Suprapubic skin (tissue), 4 donors: ENCODE data around the gene CEL. TPM values are rescaled to one million over a fixed set of nuclear protein-coding genes. Genes with fewer than 3 reads are reported as not detected.
"Not testable (repeated sequence)": the region's sequence is repeated elsewhere in the genome, so short reads cannot be mapped to it uniquely, and the experiment has no call there.

Experiments
- DNase-seq, 2 donors: peaks; one replicate each; pipeline ENCODE4 v3.0.0-alpha.2; 2019; ENCODE audit warnings: low spot score in 2 of 2
- H3K27ac ChIP-seq: fragments of 200-600 bp; sonication (generic); one replicate; pipeline ENCODE4 v1.5.1; 2019
- H3K27me3 ChIP-seq: fragments of 200-600 bp; sonication (generic); one replicate; pipeline ENCODE4 v1.5.1; 2019
- H3K36me3 ChIP-seq: fragments of 200-600 bp; sonication (generic); one replicate; pipeline ENCODE4 v1.5.1; 2019
- H3K4me1 ChIP-seq: fragments of 200-600 bp; sonication (generic); one replicate; pipeline ENCODE4 v1.5.1; 2019
- H3K4me3 ChIP-seq: fragments of 200-600 bp; sonication (generic); one replicate; pipeline ENCODE4 v1.5.1; 2019; ENCODE audit warnings: mild to moderate bottlenecking
- H3K9me3 ChIP-seq: fragments of 200-600 bp; sonication (generic); one replicate; pipeline ENCODE4 v1.5.1; 2019
- CTCF ChIP-seq, 2 donors: fragments of 200-600 bp in 1 of 2; fragments of 450-650 bp in 1 of 2; sonication (generic) in 1 of 2; IDR thresholded peaks; one replicate each; pipeline ENCODE4 v1.5.1; 2016 to 2019; ENCODE audit warnings: antibody characterized with exemption in 2 of 2, mild to moderate bottlenecking in 1 of 2, moderate library complexity in 1 of 2
- EP300 ChIP-seq: sonication (generic); formaldehyde crosslinking; IDR thresholded peaks from one replicate; pipeline ENCODE4 v1.6.1; 2017; ENCODE audit warnings: antibody characterized with exemption
- POLR2A ChIP-seq, 2 donors: fragments of 450-650 bp; IDR thresholded peaks; one replicate each; pipeline ENCODE4 v1.6.1; 2017; ENCODE audit warnings: antibody characterized with exemption in 2 of 2, mild to moderate bottlenecking in 2 of 2, moderate library complexity in 2 of 2
- POLR2AphosphoS5 ChIP-seq, 3 donors: sonication (generic); formaldehyde crosslinking; IDR thresholded peaks; one replicate each; pipeline ENCODE4 v1.6.1; 2017; ENCODE audit warnings: antibody characterized with exemption in 3 of 3
- WGBS: methylation state at CpG from one replicate; pipeline ENCODE4 v1.1.5; 2018; 5-methylcytosine and 5-hydroxymethylcytosine counted together
- total RNA-seq, 4 donors: library from RNA; depleted of rRNA; stranded (reverse); fragments of >200 nt; gene quantifications; one replicate each; pipeline ENCODE4 v1.1.0, GENCODE V29; 2016

The CEL gene
- total RNA-seq, 4 donors from 2014 or later = 5.2 to 10.7 (median 5.9) TPM

- Histone ChIP-seq H3K27me3 (no peaks in the 10 kb centered on the region), H3K4me3 (no peak overlapping the region), H3K9me3 (no peaks in the 10 kb centered on the region), H3K4me1 (no peaks in the 10 kb centered on the region), H3K27ac (no peak overlapping the region), H3K36me3 (no peaks in the 10 kb centered on the region)
- DNase-seq = no peak
- no peak for TF ChIP-seq POLR2A (IDR thresholded peaks at IDR 0.05)
- no peak for TF ChIP-seq CTCF (IDR thresholded peaks at IDR 0.05)
- no peak for TF ChIP-seq EP300
- TF ChIP-seq POLR2AphosphoS5 (IDR thresholded peaks at IDR 0.05) = no peak
- WGBS = 68% methylated on average over 4 of the region's 4 CpGs
Observed at GRCh38 chr9:133075925-133076630, 14.3 kb downstream of the CEL start.

DNA sequence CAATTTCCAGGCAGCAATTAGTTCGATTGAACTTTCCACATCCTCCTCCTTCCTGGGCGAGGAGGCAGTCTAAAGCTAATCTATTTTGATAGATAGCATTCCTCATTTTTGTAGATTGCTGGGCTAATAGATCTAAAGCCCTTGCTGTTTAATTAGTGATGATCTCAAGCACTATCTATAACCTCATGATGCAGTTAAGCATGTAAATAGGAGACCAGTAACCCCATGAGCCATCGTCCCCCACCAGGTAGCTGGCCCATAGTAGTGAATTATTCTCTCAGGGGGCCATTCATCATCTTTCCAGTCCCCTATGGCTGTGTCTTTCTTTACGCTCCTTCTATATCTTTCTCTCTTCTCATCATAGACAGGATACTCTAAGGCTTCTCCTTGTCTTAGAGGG is 14.9 kb downstream of the CEL start:
- TF ChIP-seq POLR2A (IDR thresholded peaks at IDR 0.05) = no peak
- TF ChIP-seq EP300 = no peak
- TF ChIP-seq CTCF (IDR thresholded peaks at IDR 0.05) = no peak
- no peak for TF ChIP-seq POLR2AphosphoS5 (IDR thresholded peaks at IDR 0.05)
- no peaks in the 10 kb centered on the region for H3K9me3 ChIP-seq
- H3K36me3 ChIP-seq = no peaks in the 10 kb centered on the region
- no peak overlapping the region for H3K4me3 ChIP-seq
- no peaks in the 10 kb centered on the region for H3K4me1 ChIP-seq
- WGBS = 92% methylated on average over 4 of the region's 4 CpGs
- DNase-seq = no peak
- no peak overlapping the region for H3K27ac ChIP-seq
- no peaks in the 10 kb centered on the region for H3K27me3 ChIP-seq

DNA sequence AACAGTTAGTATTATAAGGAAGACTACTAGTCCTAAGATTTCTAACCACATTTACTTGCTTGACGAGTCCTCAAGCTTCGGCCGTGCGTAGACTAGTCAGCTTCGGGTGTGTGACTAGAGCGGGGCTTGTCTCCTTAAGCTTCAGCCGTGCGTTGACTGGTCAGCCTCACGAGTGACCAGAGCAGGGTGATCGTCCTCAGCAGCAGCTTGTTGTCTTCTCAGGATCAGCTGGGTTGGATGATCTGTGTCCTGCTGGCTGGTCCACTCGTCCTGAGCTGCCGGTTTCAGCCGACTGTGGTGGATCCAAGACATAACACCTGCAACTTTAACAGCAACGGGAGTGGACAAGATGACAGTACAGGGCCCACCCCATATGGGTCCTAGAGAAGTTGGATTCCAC is 16.7 kb downstream of the CEL start:
- DNase-seq = no peak
- Histone ChIP-seq H3K36me3 (no peaks in the 10 kb centered on the region), H3K27me3 (no peaks in the 10 kb centered on the region), H3K4me1 (no peaks in the 10 kb centered on the region), H3K9me3 (no peaks in the 10 kb centered on the region), H3K4me3 (no peak overlapping the region), H3K27ac (no peak overlapping the region)
- 93% methylated on average over 14 of the region's 14 CpGs for WGBS
- TF ChIP-seq POLR2A (IDR thresholded peaks at IDR 0.05) (no peak), CTCF (IDR thresholded peaks at IDR 0.05) (no peak), EP300 (no peak), POLR2AphosphoS5 (IDR thresholded peaks at IDR 0.05) (no peak)

- DNase-seq = no peak
- Histone ChIP-seq H3K4me3 (no peak overlapping the region), H3K27me3 (no peaks in the 10 kb centered on the region), H3K27ac (no peak overlapping the region), H3K9me3 (no peaks in the 10 kb centered on the region), H3K36me3 (no peaks in the 10 kb centered on the region), H3K4me1 (no peaks in the 10 kb centered on the region)
- WGBS = 75% methylated on average over 7 of the region's 7 CpGs
- TF ChIP-seq CTCF (IDR thresholded peaks at IDR 0.05) (no peak), EP300 (no peak), POLR2AphosphoS5 (IDR thresholded peaks at IDR 0.05) (no peak), POLR2A (IDR thresholded peaks at IDR 0.05) (no peak)
Observed at GRCh38 chr9:133080161-133080560, 18.4 kb downstream of the CEL start.

GRCh38 chr9:133080786-133081779 is 19.3 kb downstream of the CEL start:
- H3K4me3 ChIP-seq, H3K4me1 ChIP-seq, H3K36me3 ChIP-seq, H3K9me3 ChIP-seq, H3K27me3 ChIP-seq, DNase-seq, H3K27ac ChIP-seq: not testable (repeated sequence)
- 89% methylated on average over 10 of the region's 18 CpGs for WGBS

GRCh38 chr9:133081957-133082644 is 20.3 kb downstream of the CEL start:
- H3K27ac ChIP-seq, H3K4me1 ChIP-seq, H3K4me3 ChIP-seq, DNase-seq, H3K36me3 ChIP-seq, H3K27me3 ChIP-seq, H3K9me3 ChIP-seq: not testable (repeated sequence)
- WGBS = 65% methylated on average over 6 of the region's 12 CpGs

GRCh38 chr9:133083688-133084087 is 21.9 kb downstream of the CEL start:
- 68% methylated on average over 6 of the region's 9 CpGs for WGBS
- not testable (repeated sequence) for H3K36me3 ChIP-seq, H3K27me3 ChIP-seq, H3K9me3 ChIP-seq, H3K4me1 ChIP-seq, H3K4me3 ChIP-seq, H3K27ac ChIP-seq, DNase-seq

- 90% methylated on average over 10 of the region's 17 CpGs for WGBS
- not testable (repeated sequence) for H3K9me3 ChIP-seq, H3K27ac ChIP-seq, H3K36me3 ChIP-seq, H3K4me1 ChIP-seq, DNase-seq, H3K4me3 ChIP-seq, H3K27me3 ChIP-seq
Observed at GRCh38 chr9:133086212-133086860, 24.6 kb downstream of the CEL start.
